Measurements from ENCODE around the gene KIF5C.
"Not testable (repeated sequence)": the region's sequence is repeated elsewhere in the genome, so short reads cannot be mapped to it uniquely, and the experiment has no call there.

Gene KIF5C

DNA sequence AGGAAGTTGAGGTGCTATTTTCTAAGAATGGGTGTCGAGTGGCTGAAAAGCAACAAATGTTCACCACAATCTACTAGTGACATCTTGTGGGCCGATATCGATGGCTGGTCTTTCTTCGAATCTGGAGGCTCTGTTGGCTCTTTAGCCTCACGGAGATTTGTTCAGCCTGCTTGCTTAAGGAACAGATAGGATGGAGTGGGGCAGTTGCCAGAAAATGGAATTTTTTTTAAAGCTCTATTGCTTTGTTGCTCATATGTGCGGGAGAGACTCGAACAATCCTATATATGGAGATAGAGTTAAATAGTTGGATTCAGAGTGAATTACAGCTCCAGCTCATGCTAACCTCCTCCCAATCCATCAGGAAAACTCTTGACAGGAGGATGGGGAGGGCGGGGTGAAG is 92.6 kb downstream of the KIF5C start:
- no peak for DNase-seq

DNA sequence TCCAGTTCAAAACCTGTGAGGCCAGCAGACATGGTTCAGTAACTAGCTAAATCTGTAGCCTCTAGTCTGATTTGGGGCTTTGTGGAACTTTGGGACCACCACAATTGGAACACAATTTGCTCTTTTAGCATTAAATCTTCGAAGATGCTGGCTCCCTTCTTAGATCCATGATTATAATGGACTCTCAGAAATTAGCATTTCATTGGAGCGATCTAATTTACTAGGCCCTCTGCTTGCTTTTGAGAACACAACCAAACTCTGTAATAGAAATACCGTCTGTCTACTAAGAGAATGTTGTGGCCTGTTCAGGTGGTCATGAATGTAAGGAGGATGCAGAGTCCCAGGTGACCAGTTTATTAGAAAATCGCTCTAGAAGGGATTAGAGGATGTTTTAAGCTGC is 93.3 kb downstream of the KIF5C start:
- no peak for DNase-seq

DNA sequence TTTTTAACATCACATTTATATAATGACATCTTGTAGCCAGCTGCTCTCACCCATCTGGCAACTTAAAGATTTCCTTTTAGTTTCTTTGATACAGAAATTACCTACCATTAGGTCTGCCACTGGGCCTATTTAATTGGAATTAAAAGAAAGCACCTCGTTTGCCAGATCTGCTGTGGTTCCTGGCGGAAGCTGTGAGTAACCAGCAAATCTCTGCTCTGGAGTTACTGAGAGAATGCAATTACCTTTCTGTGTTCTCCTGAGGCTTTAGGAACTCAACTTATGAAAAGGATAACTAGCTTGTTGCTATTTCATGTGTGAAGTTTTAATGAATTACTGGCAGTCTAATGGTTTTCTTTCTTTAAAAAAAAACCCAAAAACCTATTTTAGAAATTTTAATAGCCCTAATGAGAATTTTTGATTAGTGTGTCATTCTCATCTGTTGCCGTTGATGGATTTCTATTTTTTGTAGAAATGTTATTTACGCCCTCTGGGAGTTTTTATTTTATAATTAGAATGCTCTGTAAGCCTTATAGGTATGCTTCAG is 93.8 kb downstream of the KIF5C start:
- DNase-seq, result no peak

DNA sequence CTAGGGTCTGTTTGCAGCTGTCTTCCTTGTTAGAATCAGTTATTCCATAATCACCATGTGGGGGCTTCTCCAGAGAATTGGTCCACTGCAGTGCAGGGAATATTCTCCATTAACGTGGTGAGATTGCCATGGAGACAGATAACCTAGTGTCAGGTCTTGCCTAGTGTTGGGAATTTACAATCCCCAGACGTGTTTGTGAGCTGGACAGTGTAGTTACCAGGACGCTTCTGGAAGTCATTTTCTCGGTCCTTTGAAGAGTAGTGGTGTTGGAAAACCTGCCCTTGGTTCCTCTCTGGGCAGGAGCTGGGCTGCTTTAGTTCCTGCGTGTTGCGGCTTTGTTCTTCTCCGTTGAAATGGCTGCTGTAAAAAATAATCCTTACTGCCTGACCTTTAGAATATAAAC is 94.6 kb downstream of the KIF5C start:
- no peak for DNase-seq

DNA sequence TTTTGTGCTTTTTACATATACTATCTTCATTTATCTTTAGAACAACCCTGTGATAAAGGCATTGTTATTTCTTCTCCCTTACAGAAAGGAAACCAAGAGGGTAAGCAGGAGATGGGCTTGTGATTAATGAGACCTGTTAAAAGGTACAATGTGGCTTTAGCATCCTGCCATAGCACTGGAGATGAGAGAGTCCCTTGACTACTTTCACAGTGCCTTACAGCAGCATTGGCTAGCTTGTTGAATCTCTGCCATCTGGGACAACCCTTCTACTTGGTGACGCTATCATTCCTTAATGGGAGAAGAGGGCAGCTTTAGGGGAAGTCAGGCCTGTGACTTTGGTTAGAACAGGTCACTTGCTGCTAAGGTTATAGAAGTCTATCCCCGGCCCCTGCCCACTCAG is 95.4 kb downstream of the KIF5C start:
- DNase-seq, result no peak

DNA sequence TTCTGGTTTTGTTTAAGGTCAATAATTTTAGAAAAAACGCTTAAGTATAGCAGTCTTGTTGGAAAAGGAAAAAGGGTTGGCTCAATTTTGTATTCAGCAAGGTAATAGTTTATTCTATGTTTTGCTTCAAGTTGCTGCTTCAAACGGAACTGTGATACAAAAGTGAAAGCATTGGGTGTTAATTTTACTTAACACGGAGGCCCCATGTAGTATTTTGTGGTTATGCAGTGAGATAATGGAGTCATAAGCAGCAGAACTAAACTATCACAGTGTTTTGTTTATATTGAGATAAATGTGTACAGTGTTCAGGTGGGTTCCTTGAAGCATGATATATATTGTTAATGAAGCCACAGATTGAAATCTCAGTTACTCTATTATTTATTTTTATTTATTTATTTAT is 96.5 kb downstream of the KIF5C start:
- DNase-seq, result no peak

DNA sequence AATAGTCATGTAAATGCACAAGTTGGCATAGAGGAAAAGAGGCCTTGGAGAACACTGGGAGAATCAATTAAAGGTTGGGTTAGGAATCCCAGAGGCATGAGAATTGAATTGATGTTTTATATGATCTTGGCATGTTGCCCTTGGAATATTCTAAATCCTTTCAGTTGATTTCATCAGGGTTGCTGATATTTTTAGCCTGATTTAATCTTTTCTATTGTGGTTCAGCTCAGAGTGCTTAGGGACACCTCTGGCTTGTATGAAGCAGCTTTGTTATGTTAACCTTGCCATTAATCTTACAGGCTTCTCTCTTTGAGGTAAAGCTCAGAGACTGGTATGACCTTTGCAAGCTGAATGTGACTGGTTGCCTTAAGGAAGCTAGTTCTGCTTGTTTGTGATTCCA is 99.1 kb downstream of the KIF5C start:
- no peak for DNase-seq

DNA sequence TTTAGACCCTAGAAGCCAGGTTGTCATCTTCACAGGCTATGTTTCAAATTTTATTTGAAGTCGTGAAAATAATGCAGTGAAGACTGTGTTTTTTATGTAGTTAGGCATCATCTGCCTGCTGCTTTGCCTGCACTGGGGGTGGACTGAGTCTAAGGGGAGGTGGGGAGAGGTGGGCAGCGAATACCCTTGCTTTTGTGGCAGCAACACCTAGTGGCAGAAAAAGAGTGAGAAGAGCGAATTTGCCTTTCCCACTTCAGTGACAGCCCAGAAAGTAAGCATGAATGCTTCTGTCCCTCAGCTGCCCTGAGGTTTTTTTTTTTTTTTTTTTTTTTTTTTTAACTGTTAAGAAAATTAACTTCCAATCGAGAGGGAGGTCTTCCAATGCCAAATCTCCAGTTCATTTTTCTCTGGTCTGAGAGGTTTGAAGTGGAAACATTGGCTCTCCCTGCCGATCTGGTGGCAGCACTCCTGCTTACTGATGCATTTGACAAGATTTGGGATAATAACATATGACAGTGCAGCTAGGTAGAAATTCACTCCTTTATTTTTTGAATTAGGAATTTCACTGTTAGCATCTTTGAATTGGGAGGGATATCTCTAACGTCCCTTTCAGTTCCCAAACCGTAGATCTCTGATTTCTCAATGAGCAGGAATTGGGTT is 103.1 kb downstream of the KIF5C start:
- DNase-seq, result no peak

DNA sequence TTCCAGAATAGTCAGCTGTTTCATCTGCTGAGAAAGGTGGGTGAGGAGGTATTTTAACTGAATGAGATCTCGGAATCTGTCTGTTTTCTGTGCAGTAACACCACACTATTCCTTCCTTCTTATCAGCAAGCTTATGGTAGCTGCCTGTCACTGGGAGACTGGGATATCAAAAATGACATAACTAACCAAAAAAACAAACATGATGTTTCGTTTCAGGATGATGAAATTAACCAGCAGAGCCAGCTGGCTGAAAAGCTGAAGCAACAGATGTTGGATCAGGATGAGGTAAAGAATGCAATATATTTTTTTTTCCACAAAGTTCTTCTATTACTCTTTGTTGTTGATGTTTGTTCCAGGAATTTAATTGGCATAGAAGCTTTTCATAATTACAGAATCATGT is 103.7 kb downstream of the KIF5C start:
- DNase-seq, result no peak

DNA sequence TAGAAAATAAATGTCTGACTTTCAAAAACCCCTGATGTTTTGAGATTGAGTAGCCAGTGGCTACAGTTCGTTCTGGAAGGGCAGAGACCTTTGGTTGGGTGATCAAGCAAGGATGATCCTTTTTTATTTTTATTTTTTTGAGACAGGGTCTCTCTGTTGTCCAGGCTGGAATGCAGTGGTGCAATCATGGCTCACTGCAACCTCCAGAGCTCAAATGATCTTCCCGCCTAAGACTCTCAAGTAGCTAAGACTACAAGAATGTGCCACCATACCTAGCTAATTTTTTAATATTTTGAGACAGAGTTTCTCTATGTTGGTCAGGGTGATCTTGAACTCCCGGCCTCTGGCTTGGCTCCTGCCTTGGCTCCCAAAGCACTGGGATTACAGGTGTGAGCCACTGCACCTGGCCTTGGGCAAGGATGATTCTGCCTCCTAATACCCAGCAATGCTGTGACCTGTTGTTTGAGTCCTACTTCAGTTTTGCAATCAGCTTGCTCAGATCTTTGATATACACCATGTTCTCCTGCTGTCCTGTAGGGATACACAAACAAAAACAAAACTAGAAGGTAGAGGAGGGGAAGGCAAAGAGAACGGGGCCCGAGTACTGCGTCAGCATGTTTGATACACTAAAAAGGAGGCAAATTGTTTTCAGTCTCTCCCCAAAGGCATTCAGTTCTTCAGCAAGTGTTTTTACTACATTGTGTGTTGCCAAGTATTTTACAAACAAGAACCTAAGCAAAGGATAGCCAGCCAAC is 104.3 kb downstream of the KIF5C start:
- DNase-seq, result no peak

DNA sequence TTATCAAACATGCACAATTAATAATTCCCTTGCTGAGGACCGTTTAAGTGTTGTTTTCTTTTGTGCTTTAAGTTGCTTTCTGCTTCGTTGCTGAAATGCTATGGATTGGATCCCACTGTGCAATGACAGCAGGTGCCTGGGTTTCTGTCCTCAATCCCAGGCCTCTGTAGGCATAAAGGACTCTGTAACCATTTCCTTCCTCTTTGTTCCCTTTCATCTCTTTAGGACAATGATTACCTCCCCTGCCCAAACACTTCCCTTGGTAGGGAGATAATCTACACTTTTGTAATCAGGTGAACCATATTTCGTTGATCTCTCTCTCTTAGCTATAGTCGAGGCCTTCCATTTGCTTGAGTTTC is 104.9 kb downstream of the KIF5C start:
- no peak for DNase-seq

DNA sequence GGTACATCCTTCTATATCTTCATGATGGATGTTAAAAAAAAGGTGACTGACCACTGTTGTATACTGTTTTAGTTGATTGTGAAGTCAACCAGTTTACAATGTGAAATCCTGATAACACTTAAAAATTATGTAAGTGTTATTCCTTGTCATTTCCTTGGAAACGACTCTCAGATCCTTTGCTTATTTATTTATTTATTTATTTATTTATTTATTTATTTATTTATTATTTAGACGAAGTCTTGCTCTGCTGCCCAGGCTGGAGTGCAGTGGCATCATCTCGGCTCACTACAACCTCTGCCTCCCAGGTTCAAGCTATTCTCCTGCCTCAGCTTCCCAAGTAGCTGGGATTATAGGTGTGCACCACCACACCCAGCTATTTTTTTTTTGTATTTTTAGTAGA is 105.5 kb downstream of the KIF5C start:
- DNase-seq, result not testable (repeated sequence)

DNA sequence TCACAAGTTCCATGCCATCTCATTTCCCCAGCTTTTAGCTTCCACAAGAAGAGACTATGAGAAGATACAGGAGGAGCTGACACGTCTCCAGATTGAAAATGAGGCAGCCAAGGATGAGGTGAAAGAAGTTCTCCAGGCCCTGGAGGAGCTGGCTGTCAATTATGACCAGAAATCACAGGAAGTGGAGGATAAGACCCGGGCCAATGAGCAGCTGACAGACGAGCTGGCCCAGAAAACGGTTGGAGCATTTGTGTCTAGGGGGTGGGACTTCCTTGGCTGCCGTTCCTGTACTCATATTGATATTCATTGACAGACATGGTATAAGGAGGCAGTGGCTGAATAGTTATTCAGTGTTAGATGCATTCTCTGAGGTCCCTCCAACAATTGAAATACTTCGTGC is 106.3 kb downstream of the KIF5C start:
- DNase-seq, result no peak

DNA sequence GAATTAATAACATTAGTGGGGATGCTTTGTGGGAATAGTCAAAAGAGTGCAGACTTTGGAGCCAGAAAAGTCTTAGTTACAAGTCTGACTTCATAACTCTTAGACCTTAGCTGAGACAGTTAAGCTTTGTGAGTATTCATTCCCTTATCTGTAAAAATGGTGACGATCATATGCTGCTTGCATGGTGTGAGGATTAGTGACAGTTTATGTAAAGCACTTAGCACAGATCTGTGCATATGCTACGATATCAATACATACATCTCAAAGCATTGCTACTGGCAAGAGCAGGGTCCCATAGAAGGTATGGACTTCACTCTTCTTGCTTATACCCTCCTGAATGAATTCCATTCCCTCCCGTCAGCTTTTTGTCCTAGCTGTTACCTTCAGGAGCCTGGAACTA is 106.8 kb downstream of the KIF5C start:
- DNase-seq, result no peak

DNA sequence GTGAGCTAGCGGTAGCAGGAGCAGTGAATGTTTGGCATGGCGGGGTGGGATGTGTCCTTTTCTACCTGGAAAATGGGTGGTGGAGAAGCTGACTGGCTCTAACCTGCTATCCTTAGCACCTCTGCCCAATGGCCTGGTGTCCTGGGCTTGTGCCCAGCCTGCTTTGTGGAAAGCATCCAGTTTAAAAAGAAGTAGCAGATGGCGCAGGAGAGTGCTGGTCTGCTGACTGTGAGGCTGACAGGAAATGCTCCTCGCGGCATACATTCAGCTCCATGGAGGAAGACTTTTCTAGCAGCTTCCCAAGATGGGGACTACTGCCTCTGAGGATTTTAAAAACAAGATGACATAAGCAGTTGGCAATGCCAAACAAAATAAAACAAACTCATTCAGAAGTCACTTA is 107.3 kb downstream of the KIF5C start:
- DNase-seq, result no peak

DNA sequence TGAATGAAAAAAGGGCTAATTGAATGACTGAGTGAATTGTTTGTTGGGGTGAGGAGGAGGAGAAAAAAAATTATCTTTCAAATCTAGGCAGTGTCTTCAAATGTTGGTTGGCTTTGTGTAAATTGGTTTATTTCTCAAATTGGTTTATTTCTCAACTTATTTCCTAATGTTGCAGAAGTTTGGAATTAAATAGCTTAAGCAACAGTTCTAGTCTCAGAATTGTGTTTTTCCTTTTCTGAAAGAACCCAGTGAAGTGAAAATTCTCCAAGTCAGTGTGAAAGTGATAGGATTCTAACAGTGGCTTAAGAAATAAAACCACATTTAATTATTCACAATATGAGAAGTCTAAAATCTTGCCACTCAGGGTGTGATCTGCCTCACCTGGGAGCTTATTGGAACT is 108.9 kb downstream of the KIF5C start:
- no peak for DNase-seq

DNA sequence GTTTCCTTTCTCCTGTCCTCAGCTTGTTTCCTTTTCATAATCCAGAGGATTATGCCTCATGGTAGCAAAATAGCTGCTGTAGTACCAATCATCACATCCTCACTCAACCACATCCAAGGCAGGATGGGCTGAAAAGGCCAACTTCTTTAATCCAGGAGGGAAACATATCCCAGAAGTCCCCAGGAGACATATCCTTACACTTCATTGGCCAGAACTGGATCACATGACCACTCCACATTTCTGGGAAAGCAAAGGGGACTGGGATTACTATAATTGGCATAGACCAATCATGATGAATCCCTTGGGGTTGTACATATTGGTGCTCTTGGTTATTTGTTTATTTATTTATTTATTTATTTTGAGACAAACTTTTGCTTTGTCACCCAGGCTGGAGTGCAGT is 109.4 kb downstream of the KIF5C start:
- DNase-seq, result no peak

DNA sequence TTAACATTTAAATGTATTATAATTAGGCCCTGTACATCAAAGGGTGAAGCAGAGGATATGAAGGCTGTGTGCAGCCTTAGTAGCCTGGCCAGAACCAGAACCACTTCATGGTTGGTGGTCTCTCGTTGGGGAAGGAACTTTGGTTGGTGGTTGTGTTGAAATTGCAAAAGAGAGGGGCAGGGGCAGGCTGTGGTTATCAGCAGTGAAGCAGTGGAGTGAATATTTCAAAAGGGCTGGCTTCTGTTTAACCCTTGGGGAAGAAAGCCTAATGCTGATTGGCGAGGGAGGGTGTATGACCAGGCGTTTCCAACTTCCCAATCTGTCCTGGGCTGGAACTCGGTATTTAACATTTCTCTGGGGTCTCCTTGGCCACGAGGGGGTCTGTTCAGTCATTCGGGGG is 112.3 kb downstream of the KIF5C start:
- DNase-seq, result no peak

DNA sequence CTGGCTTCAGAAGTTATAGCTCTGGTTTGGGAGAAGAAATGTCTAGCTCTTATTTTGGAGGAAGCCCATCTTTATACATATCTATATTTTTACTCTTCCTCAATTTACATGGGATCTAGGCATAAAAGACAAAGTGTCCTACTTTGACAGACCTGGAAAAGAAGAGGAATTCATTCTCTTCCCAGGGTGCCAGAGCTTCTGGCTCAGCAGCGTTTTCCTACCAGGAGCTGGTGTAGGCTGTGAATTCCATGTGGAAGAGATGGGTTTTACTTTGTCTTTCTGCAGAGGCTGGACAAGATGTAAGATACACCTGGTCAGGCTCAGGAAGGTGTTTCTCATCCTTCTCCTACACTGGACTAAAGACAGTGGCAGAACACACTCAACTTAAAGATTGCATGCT is 113.3 kb downstream of the KIF5C start:
- DNase-seq, result no peak

DNA sequence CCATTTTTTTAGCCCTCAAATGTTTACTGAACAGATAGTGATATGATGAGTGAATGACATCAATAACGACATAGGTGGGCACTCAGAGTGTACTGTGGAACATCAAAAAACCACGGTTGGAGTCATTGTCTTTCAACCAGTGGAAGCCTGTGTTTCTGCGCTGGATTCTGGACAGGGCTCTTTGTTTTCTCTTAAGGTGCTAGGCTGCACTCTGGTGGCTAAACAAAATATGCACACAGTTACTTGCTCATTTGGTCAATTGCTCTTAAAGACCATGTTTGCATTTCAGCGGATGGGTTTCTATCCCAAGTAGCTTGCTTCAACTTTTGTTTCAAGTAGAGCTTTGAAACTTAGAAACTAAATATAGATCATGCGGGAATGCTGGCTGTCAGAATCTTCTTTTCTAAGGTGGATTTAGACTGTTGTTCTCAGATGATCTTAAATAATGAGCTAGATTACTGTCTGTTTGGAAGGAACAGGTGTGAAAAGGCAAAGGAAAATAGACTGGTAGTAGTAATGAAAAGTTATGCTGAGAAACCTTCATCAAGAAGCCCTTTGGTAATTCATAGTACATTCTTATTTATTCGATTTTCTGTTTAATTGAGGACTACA is 115.0 kb downstream of the KIF5C start:
- peak; percentile 61 for DNase-seq

DNA sequence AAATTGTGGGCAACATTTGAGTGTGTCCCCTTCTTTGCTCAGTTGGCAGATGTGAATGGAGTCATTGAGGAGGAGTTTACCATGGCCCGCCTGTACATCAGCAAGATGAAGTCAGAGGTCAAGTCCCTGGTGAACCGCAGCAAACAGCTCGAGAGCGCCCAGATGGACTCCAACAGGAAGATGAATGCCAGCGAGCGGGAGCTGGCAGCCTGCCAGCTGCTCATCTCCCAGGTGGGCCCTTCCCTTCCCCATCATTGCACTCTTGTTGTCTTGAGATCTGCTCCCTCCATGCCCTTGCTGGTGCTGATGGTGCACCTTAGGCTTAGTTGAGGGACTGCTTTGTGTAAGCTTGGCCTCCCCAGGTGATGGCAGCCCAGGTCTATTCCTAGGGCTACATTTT is 115.9 kb downstream of the KIF5C start:
- DNase-seq, result peak; percentile 44

DNA sequence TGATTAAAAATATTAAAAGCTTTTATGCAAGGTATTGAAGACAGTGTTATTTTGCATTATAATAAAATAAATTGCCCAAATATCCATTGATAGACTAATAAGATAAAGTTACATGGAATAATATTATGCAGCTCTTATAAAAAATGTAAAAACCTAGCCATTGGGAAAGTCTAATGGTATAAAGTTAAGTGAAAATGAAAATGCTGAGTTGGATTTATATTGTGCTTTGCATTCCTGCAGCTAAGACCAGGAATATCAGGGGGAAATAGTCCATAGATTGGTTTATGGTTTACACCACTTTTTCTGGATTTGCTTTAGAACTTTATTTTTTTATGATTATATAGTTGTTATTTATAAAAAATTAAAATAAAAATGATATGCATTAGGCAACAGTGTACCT is 117.4 kb downstream of the KIF5C start:
- DNase-seq, result no peak

DNA sequence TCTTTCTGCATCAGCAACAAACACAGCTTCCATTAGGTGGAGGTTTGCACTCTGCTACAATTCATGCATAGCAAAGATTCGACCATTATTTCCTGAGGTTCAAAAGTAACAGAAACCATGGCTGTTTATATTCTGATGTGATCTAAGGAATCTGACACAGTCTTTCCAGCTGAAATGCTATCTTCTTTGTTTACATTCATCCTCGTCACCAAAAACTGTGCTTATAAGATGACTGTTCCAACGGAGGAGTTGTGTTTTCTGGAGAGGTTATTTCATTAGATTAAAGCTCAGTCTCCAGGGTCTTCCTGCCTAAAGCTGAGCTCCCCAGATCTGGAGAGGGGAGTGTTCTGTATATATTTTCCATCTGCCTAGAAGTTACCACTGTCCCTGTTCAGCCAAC is 118.3 kb downstream of the KIF5C start:
- DNase-seq, result no peak

DNA sequence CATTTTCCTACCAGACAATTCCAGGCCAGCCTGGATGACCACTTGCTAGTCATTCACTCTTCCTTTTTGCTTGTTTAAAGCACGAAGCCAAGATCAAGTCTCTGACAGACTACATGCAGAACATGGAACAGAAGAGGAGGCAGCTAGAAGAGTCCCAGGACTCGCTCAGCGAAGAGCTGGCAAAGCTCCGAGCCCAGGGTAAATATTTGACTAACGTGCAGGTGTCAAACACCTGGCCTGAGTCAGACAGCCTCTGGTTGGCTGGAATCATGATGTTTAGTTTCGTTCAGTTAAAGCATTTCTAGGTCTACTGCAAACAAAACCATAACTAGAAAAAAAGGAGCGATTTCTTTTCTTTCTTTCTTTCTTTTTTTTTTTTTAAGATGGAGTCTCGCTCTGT is 119.3 kb downstream of the KIF5C start:
- DNase-seq, result peak; percentile 87

Data from NCI-H510A treated with DMSO at 0.1 percent for 48 hours (cell line).